GM23338 (cell line): ENCODE data around the gene UST. TPM values are rescaled to one million over a fixed set of nuclear protein-coding genes. Genes with fewer than 3 reads are reported as not detected.

Source experiments
- ATAC-seq: fragments of 200-7000 bp; cut with Tn5 transposase; 3 replicates; pipeline ENCODE4 v1.9.1; 2020
- DNase-seq: peaks from one replicate; pipeline ENCODE4 v3.0.0-alpha.2; 2015; ENCODE audit warnings: low spot score
- H2AFZ ChIP-seq: fragments of 200-600 bp; sonication (generic); 2 replicates; pipeline ENCODE4 v1.8.0; 2016; ENCODE audit warnings: antibody characterized with exemption, mild to moderate bottlenecking, moderate library complexity
- H3F3A ChIP-seq: fragments of 200-600 bp; sonication (generic); replicated peaks from 2 replicates; pipeline ENCODE4 v1.8.0; 2017; ENCODE audit warnings: antibody characterized with exemption, mixed run types, low read depth
- H3K27ac ChIP-seq: fragments of 200-600 bp; sonication (generic); 2 replicates; pipeline ENCODE4 v1.6.1; 2016; ENCODE audit warnings: low read depth
- H3K27me3 ChIP-seq: fragments of 200-600 bp; sonication (generic); 2 replicates; pipeline ENCODE4 v1.8.0; 2016; ENCODE audit warnings: mild to moderate bottlenecking, mixed run types, moderate library complexity; ENCODE audit not compliant: insufficient read depth
- H3K36me3 ChIP-seq: fragments of 200-600 bp; sonication (generic); 2 replicates; pipeline ENCODE4 v1.8.0; 2016; ENCODE audit warnings: mild to moderate bottlenecking; ENCODE audit not compliant: insufficient read depth
- H3K4me1 ChIP-seq: fragments of 200-600 bp; sonication (generic); 2 replicates; pipeline ENCODE4 v1.8.0; 2016; ENCODE audit warnings: mild to moderate bottlenecking, moderate library complexity; ENCODE audit not compliant: insufficient read depth
- H3K4me2 ChIP-seq: fragments of 200-600 bp; sonication (generic); 2 replicates; pipeline ENCODE4 v1.7.1; 2017; ENCODE audit warnings: mixed run types
- H3K4me3 ChIP-seq: fragments of 200-600 bp; sonication (generic); 2 replicates; pipeline ENCODE4 v1.6.1; 2016; ENCODE audit warnings: mixed run types
- H3K79me2 ChIP-seq: fragments of 200-600 bp; sonication (generic); replicated peaks from 2 replicates; pipeline ENCODE4 v1.8.0; 2017; ENCODE audit warnings: mild to moderate bottlenecking; ENCODE audit not compliant: insufficient read depth
- H3K9me2 ChIP-seq: fragments of 200-600 bp; sonication (generic); 2 replicates; pipeline ENCODE4 v1.8.0; 2017; ENCODE audit not compliant: insufficient read depth
- H4K20me1 ChIP-seq: fragments of 200-600 bp; sonication (generic); replicated peaks from 2 replicates; pipeline ENCODE4 v1.8.0; 2017; ENCODE audit warnings: mild to moderate bottlenecking; ENCODE audit not compliant: insufficient read depth
- H3K27ac Mint-ChIP-seq: 2 replicates; pipeline ENCODE4 v1.8.0; 2020; ENCODE audit warnings: inconsistent platforms, mild to moderate bottlenecking, moderate library complexity, mixed read lengths
- H3K27me3 Mint-ChIP-seq: 3 replicates; pipeline ENCODE4 v1.8.0; 2022; ENCODE audit warnings: low read depth, mild to moderate bottlenecking, moderate library complexity, mixed read lengths, inconsistent platforms; ENCODE audit not compliant: insufficient read depth, poor library complexity
- H3K36me3 Mint-ChIP-seq: 3 replicates; pipeline ENCODE4 v1.8.0; 2021; ENCODE audit warnings: low read depth, mild to moderate bottlenecking, inconsistent platforms, moderate library complexity, mixed read lengths
- H3K4me1 Mint-ChIP-seq: 3 replicates; pipeline ENCODE4 v1.8.0; 2020; ENCODE audit warnings: mild to moderate bottlenecking, inconsistent platforms, mixed read lengths
- H3K4me3 Mint-ChIP-seq: 3 replicates; pipeline ENCODE4 v1.8.0; 2021; ENCODE audit warnings: moderate library complexity, mild to moderate bottlenecking, inconsistent platforms, mixed read lengths
- H3K9me3 Mint-ChIP-seq: 3 replicates; pipeline ENCODE4 v1.8.0; 2020; ENCODE audit warnings: moderate library complexity, mild to moderate bottlenecking, inconsistent platforms, mixed read lengths
- CREB1 ChIP-seq: fragments of 250-450 bp; sonication (Bioruptor Pico); IDR thresholded peaks from 2 replicates; pipeline ENCODE4 v1.5.0; 2020; ENCODE audit warnings: low read depth, mild to moderate bottlenecking, moderate library complexity
- CTCF ChIP-seq, 2 experiments: fragments of 200-600 bp in 1 of 2; sonication (generic) in 1 of 2; conservative IDR thresholded peaks; 2 replicates each; pipeline versions ENCODE4 v1.5.1 to v1.6.1; 2016 to 2017; ENCODE audit warnings: antibody characterized with exemption in 2 of 2, low read depth in 2 of 2, mild to moderate bottlenecking in 2 of 2, moderate library complexity in 1 of 2
- ETS1 ChIP-seq: IDR thresholded peaks from 2 replicates; pipeline ENCODE4 v1.6.1; 2016; ENCODE audit warnings: antibody characterized with exemption
- EZH2 ChIP-seq: fragments of 200-600 bp; sonication (generic); IDR thresholded peaks from one replicate; pipeline ENCODE4 v1.8.0; 2017; ENCODE audit warnings: antibody characterized with exemption, mild to moderate bottlenecking, low read depth; ENCODE audit not compliant: unreplicated experiment
- EZH2phosphoT487 ChIP-seq: fragments of 200-600 bp; sonication (generic); IDR thresholded peaks from one replicate; pipeline ENCODE4 v1.8.1; 2018; ENCODE audit warnings: antibody characterized with exemption; ENCODE audit not compliant: unreplicated experiment
- JUNB ChIP-seq: IDR thresholded peaks from one replicate; pipeline ENCODE4 v1.6.1; 2016; ENCODE audit warnings: antibody characterized with exemption; ENCODE audit not compliant: unreplicated experiment
- NANOG ChIP-seq: IDR thresholded peaks from 2 replicates; pipeline ENCODE4 v1.6.1; 2016; ENCODE audit warnings: antibody characterized with exemption, borderline replicate concordance
- POLR2AphosphoS5 ChIP-seq: IDR thresholded peaks from 2 replicates; pipeline ENCODE4 v1.6.1; 2016; ENCODE audit warnings: antibody characterized with exemption, low read depth
- STAT1 ChIP-seq: IDR thresholded peaks from one replicate; pipeline ENCODE4 v1.6.1; 2016; ENCODE audit warnings: antibody characterized with exemption; ENCODE audit not compliant: unreplicated experiment
- ZNF114 ChIP-seq: fragments of 250-450 bp; sonication (Bioruptor Pico); IDR thresholded peaks from 2 replicates; pipeline ENCODE4 v1.5.0; 2020; ENCODE audit warnings: mild to moderate bottlenecking, moderate library complexity
- ZNF331 ChIP-seq: fragments of 250-450 bp; sonication (Bioruptor Pico); IDR thresholded peaks from 2 replicates; pipeline ENCODE4 v1.5.0; 2020; ENCODE audit warnings: low read depth, mild to moderate bottlenecking, moderate library complexity
- ZNF462 ChIP-seq: fragments of 250-450 bp; sonication (Bioruptor Pico); IDR thresholded peaks from 2 replicates; pipeline ENCODE4 v1.5.0; 2020; ENCODE audit warnings: mild to moderate bottlenecking, moderate library complexity
- polyA plus RNA-seq: library from polyadenylated mRNA; unstranded; fragments of >200 nt; fragmentation: Nextera tagmentation; extraction: Ambion mirVana; gene quantifications from 2 replicates; pipeline ENCODE4 v1.2.1, GENCODE V29; 2016
- total RNA-seq: library from RNA; depleted of rRNA; stranded (reverse); fragments of >200 nt; shearing (Covaris generic); gene quantifications from 2 replicates; pipeline ENCODE4 v1.2.3, GENCODE V29; 2014
- TF ChIP-seq, protein P1 (sequence below): IDR thresholded peaks from one replicate; pipeline ENCODE4 v1.6.1; 2018; ENCODE audit warnings: antibody characterized with exemption; ENCODE audit not compliant: unreplicated experiment

UST gene
- total and polyA plus RNA-seq, 2 experiments from 2014 or later: 12.6 to 33.0 TPM

DNA sequence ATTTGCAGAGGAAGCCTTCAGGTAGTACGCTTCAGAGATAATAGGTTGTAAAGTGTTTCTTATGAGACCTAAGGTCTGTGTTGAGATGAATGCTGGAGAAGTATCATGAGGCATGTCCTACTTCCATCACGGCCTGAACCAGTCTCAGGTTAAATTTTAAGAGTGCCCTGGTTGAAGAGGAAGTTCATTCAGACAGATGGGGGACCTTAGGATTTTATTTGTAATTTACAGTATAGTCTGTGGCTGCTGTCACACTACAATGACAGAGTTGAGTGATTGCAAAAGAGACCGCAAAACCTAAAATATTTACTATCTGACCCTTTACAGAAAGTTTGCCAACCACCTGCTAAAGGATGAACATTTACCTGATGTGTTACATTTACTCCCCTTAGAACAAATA lies 70.9 kb downstream of the UST start:
- peaks cover 84% of the 10 kb centered on the region for H3K79me2 ChIP-seq
- H3K4me1 ChIP-seq: peaks cover 46% of the 10 kb centered on the region
- H3K36me3 Mint-ChIP-seq: peaks cover 32% of the 10 kb centered on the region

More for the DNA sequence above, 70.9 kb downstream of the UST start:
- Histone ChIP-seq H3K27ac (peak overlapping the region; percentile 82), H3K4me3 (no peak overlapping the region), H3F3A (no peaks in the 10 kb centered on the region; the same call in 1 of the 2 replicates), H3K36me3 (peaks cover 4% of the 10 kb centered on the region; the same call in 1 of the 2 replicates), H3K9me2 (no peaks in the 10 kb centered on the region), H4K20me1 (no peaks in the 10 kb centered on the region), H3K27me3 (no peaks in the 10 kb centered on the region), H2AFZ (no peak overlapping the region), H3K4me2 (peak overlapping the region; percentile 25)
- Mint-ChIP-seq H3K9me3 (peaks cover 27% of the 10 kb centered on the region), H3K4me3 (no peak overlapping the region), H3K4me1 (peaks cover 63% of the 10 kb centered on the region), H3K27me3 (peaks cover 8% of the 10 kb centered on the region), H3K27ac (peak overlapping the region; percentile 85)
- DNase-seq: no peak
- TF ChIP-seq, protein P1, sequence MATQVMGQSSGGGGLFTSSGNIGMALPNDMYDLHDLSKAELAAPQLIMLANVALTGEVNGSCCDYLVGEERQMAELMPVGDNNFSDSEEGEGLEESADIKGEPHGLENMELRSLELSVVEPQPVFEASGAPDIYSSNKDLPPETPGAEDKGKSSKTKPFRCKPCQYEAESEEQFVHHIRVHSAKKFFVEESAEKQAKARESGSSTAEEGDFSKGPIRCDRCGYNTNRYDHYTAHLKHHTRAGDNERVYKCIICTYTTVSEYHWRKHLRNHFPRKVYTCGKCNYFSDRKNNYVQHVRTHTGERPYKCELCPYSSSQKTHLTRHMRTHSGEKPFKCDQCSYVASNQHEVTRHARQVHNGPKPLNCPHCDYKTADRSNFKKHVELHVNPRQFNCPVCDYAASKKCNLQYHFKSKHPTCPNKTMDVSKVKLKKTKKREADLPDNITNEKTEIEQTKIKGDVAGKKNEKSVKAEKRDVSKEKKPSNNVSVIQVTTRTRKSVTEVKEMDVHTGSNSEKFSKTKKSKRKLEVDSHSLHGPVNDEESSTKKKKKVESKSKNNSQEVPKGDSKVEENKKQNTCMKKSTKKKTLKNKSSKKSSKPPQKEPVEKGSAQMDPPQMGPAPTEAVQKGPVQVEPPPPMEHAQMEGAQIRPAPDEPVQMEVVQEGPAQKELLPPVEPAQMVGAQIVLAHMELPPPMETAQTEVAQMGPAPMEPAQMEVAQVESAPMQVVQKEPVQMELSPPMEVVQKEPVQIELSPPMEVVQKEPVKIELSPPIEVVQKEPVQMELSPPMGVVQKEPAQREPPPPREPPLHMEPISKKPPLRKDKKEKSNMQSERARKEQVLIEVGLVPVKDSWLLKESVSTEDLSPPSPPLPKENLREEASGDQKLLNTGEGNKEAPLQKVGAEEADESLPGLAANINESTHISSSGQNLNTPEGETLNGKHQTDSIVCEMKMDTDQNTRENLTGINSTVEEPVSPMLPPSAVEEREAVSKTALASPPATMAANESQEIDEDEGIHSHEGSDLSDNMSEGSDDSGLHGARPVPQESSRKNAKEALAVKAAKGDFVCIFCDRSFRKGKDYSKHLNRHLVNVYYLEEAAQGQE: no peak
- TF ChIP-seq ZNF114 (CRISPR knock-in tag) (no peak), CTCF (conservative IDR thresholded peaks at IDR 0.05; ENCODE audit: low read depth in 2 of 2) (no peak), CREB1 (no peak), ZNF462 (CRISPR knock-in tag) (no peak), EZH2 (no peak), NANOG (no peak), EZH2phosphoT487 (no peak), JUNB (no peak), POLR2AphosphoS5 (no peak), ETS1 (no peak), STAT1 (no peak), ZNF331 (CRISPR knock-in tag) (no peak)
- no peak for ATAC-seq
